Pulmonary artery endothelial cell (primary cell): ENCODE data around the gene PKM. TPM values are rescaled to one million over a fixed set of nuclear protein-coding genes. Genes with fewer than 3 reads are reported as not detected.
"Not testable (repeated sequence)": the region's sequence is repeated elsewhere in the genome, so short reads cannot be mapped to it uniquely, and the experiment has no call there.

Experiments used
- DNase-seq: peaks from one replicate; pipeline ENCODE4 v3.0.0-alpha.2; 2011; ENCODE audit warnings: low read depth, low spot score
- total RNA-seq: library from RNA; depleted of rRNA; stranded (reverse); fragments of >200 nt; gene quantifications from 2 replicates; pipeline ENCODE4 v1.2.3, GENCODE V29; 2014

Gene PKM
- total RNA-seq, 1 donor from 2014 or later, result 1,195 TPM

- DNase-seq, result no peak
Measured at GRCh38 chr15:72176743-72177142, 54.2 kb downstream of the PKM start.

GRCh38 chr15:72176159-72176558 lies 54.8 kb downstream of the PKM start:
- DNase-seq, result no peak

- no peak for DNase-seq
Measured at GRCh38 chr15:72175186-72176044, 55.6 kb downstream of the PKM start.

- DNase-seq, result no peak
Measured at GRCh38 chr15:72174551-72175165, 56.3 kb downstream of the PKM start.

GRCh38 chr15:72173864-72174550 lies 57.0 kb downstream of the PKM start:
- DNase-seq, result no peak

GRCh38 chr15:72173401-72173800 lies 57.6 kb downstream of the PKM start:
- DNase-seq, result no peak

- no peak for DNase-seq
Measured at GRCh38 chr15:72172796-72173195, 58.2 kb downstream of the PKM start.

GRCh38 chr15:72171978-72172377 lies 59.0 kb downstream of the PKM start:
- not testable (repeated sequence) for DNase-seq

- DNase-seq, result no peak
Measured at GRCh38 chr15:72170691-72171090, 60.3 kb downstream of the PKM start.

GRCh38 chr15:72169921-72170611 lies 60.9 kb downstream of the PKM start:
- no peak for DNase-seq

GRCh38 chr15:72169236-72169920 lies 61.6 kb downstream of the PKM start:
- DNase-seq, result no peak

- no peak for DNase-seq
Measured at GRCh38 chr15:72168808-72169190, 62.2 kb downstream of the PKM start.

GRCh38 chr15:72168131-72168807 lies 62.7 kb downstream of the PKM start:
- DNase-seq, result no peak

- DNase-seq, result no peak
Measured at GRCh38 chr15:72167445-72167844, 63.5 kb downstream of the PKM start.

GRCh38 chr15:72166716-72167417 lies 64.1 kb downstream of the PKM start:
- no peak for DNase-seq

GRCh38 chr15:72163719-72164118 lies 67.3 kb downstream of the PKM start:
- no peak for DNase-seq

- no peak for DNase-seq
Measured at GRCh38 chr15:72162569-72162968, 68.4 kb downstream of the PKM start.

- DNase-seq, result no peak
Measured at GRCh38 chr15:72161361-72162132, 69.4 kb downstream of the PKM start.

GRCh38 chr15:72160696-72161245 lies 70.2 kb downstream of the PKM start:
- no peak for DNase-seq
